GM12878 (cell line): ENCODE data around the gene MALT1. TPM values are rescaled to one million over a fixed set of nuclear protein-coding genes. Genes with fewer than 3 reads are reported as not detected.

Experiments
- ATF2 ChIP-seq: IDR thresholded peaks from 2 replicates; pipeline ENCODE4 v1.6.1; 2012; ENCODE audit warnings: low read length, inconsistent platforms
- ATF3 ChIP-seq: IDR thresholded peaks from 2 replicates; pipeline ENCODE4 v1.6.1; 2011; ENCODE audit warnings: low read depth, mild to moderate bottlenecking, low read length, moderate library complexity, borderline replicate concordance; ENCODE audit errors: extremely low read depth
- BCLAF1 ChIP-seq: fragments of 450-650 bp; IDR thresholded peaks from 2 replicates; pipeline ENCODE4 v1.6.1; 2017; ENCODE audit warnings: antibody characterized with exemption, mild to moderate bottlenecking, moderate library complexity
- BMI1 ChIP-seq: fragments of 450-650 bp; IDR thresholded peaks from 2 replicates; pipeline ENCODE4 v1.6.1; 2016; ENCODE audit warnings: mild to moderate bottlenecking, moderate library complexity, borderline replicate concordance
- CUX1 ChIP-seq: IDR thresholded peaks from 2 replicates; pipeline ENCODE4 v1.6.1; 2012; ENCODE audit warnings: improper control_type of control experiment, low read depth, low read length; ENCODE audit not compliant: insufficient replicate concordance
- EZH2 ChIP-seq: IDR thresholded peaks from 2 replicates; pipeline ENCODE4 v1.6.1; 2012; ENCODE audit warnings: low read depth, mild to moderate bottlenecking, control low read depth, inconsistent platforms, low read length, borderline replicate concordance; ENCODE audit not compliant: control insufficient read depth
- MTA3 ChIP-seq: IDR thresholded peaks from 2 replicates; pipeline ENCODE4 v1.6.1; 2012; ENCODE audit warnings: low read length, inconsistent platforms, borderline replicate concordance
- NFIC ChIP-seq: IDR thresholded peaks from 2 replicates; pipeline ENCODE4 v1.6.1; 2012; ENCODE audit warnings: low read depth, mild to moderate bottlenecking, inconsistent platforms, low read length, moderate library complexity
- NFYA ChIP-seq: IDR thresholded peaks from 2 replicates; pipeline ENCODE4 v1.6.1; 2011; ENCODE audit warnings: low read depth, mild to moderate bottlenecking, low read length, improper control_type of control experiment, borderline replicate concordance
- PKNOX1 ChIP-seq: fragments of 450-650 bp; IDR thresholded peaks from 2 replicates; pipeline ENCODE4 v1.6.1; 2016; ENCODE audit warnings: mild to moderate bottlenecking
- SKIL ChIP-seq: fragments of 450-650 bp; IDR thresholded peaks from 2 replicates; pipeline ENCODE4 v1.6.1; 2017; ENCODE audit warnings: mild to moderate bottlenecking, low read depth, inconsistent platforms; ENCODE audit not compliant: poor library complexity, severe bottlenecking
- SMC3 ChIP-seq: IDR thresholded peaks from 2 replicates; pipeline ENCODE4 v1.6.1; 2011; ENCODE audit warnings: low read length, improper control_type of control experiment, borderline replicate concordance
- ZSCAN29 ChIP-seq: fragments of 450-650 bp; IDR thresholded peaks from 2 replicates; pipeline ENCODE4 v1.6.1; 2017; ENCODE audit warnings: mild to moderate bottlenecking, moderate library complexity
- ZZZ3 ChIP-seq: IDR thresholded peaks from 2 replicates; pipeline ENCODE4 v1.6.1; 2011; ENCODE audit warnings: low read depth; ENCODE audit not compliant: control insufficient read depth, insufficient read length
- polyA plus RNA-seq, 11 experiments: library from polyadenylated mRNA; depleted of rRNA in 4 of 11; unstranded in 6 of 11; stranded (reverse) in 5 of 11; fragments of >200 nt; fragmentation: Nextera tagmentation in 4 of 11; fragmentation: Illumina TruSeq in 1 of 11; extraction: Ambion mirVana in 4 of 11; extraction: Trizol in 1 of 11; gene quantifications; 1 replicate in 1 of 11; 2 replicates in 10 of 11; pipeline versions ENCODE4 v1.2.1 to v1.2.3, GENCODE V29; 2011 to 2016; ENCODE audit warnings: inconsistent platforms in 2 of 11, missing spikeins in 2 of 11, low read depth in 1 of 11
- total RNA-seq, 4 experiments: library from RNA; depleted of rRNA in 3 of 4; stranded (reverse); fragments of >200 nt in 3 of 4; fragmentation: Illumina TruSeq in 1 of 4; extraction: Trizol in 1 of 4; gene quantifications; 2 replicates each; pipeline versions ENCODE4 v1.2.1 to v1.2.3, GENCODE V29; 2013 to 2021

MALT1 gene
- total and polyA plus RNA-seq, 10 of the 15 experiments (the other 5 are each of a cell fraction or from before 2014, with no cell fraction given) = 17.6 to 126 (median 45.4) TPM

- TF ChIP-seq PKNOX1 (peak; percentile 76), CUX1 (no peak), NFIC (peak; percentile 91), EZH2 (no peak), ZZZ3 (no peak), ATF3 (peak; percentile 5; the same call in 1 of the 2 replicates), ZSCAN29 (no peak), SKIL (no peak), NFYA (no peak), BCLAF1 (no peak), SMC3 (no peak), ATF2 (peak; percentile 79), BMI1 (no peak), MTA3 (0 out of 2 replicates have a peak, but pooled peaks have one; percentile 49)
These were observed 21.1 kb upstream of the MALT1 start (continued) for GRCh38 chr18:58649966-58650816.
